A549 (cell line): ENCODE measurements around the gene ENHO. TPM values are rescaled to one million over a fixed set of nuclear protein-coding genes. Genes with fewer than 3 reads are reported as not detected.

Experiments
- ATAC-seq, 2 experiments: fragments of 200-7000 bp in 1 of 2; fragments of >200 bp in 1 of 2; cut with Nextera tagmentation in 1 of 2; cut with Tn5 transposase in 1 of 2; 3 replicates each; pipeline versions ENCODE4 v1.8.0 to v1.9.1; 2018 to 2020; ENCODE audit warnings: mild to moderate bottlenecking in 1 of 2, moderate library complexity in 1 of 2
- CTCF ChIA-PET: fragments of 300-600 bp; sonication (Branson Sonifier 250); formaldehyde crosslinking; extraction: SDS; loops from one replicate; lab custom pipeline; 2021; ENCODE audit warnings: antibody characterized with exemption, inconsistent platforms; lab: Yijun Ruan, JAX
- POLR2A ChIA-PET: fragments of 350-600 bp; formaldehyde crosslinking; extraction: SDS; loops from one replicate; lab custom pipeline; 2021; ENCODE audit warnings: antibody characterized with exemption, inconsistent platforms; lab: Yijun Ruan, JAX
- DNase-seq, 2 experiments: peaks; one replicate each; pipeline versions ENCODE4 v3.0.0 to v3.0.0-alpha.2; 2011 to 2016; ENCODE audit warnings: low read depth in 1 of 2, low spot score in 1 of 2
- FAIRE-seq: peaks from 2 replicates; lab custom pipeline; 2011; peaks lifted over from hg19 to GRCh38; lab: Jason Lieb, UNC
- H3K27ac ChIP-seq, 2 experiments: fragments of >200 bp; sonication (Bioruptor Twin); formaldehyde crosslinking; 3 replicates each; pipeline ENCODE4 v1.5.1; 2016 to 2017
- H3K4me1 ChIP-seq: fragments of >200 bp; sonication (Bioruptor Twin); formaldehyde crosslinking; 3 replicates; pipeline ENCODE4 v1.6.1; 2016
- H3K4me2 ChIP-seq: fragments of >200 bp; sonication (Bioruptor Twin); formaldehyde crosslinking; 3 replicates; pipeline ENCODE4 v1.6.1; 2016
- H3K4me3 ChIP-seq: fragments of >200 bp; sonication (Bioruptor Twin); formaldehyde crosslinking; 3 replicates; pipeline ENCODE4 v1.5.1; 2016
- H3K9me3 ChIP-seq: fragments of >200 bp; sonication (Bioruptor Twin); formaldehyde crosslinking; 3 replicates; pipeline ENCODE4 v1.6.1; 2016
- BCL3 ChIP-seq: fragments of >200 bp; sonication (Bioruptor Twin); formaldehyde crosslinking; IDR thresholded peaks from 3 replicates; pipeline ENCODE4 v1.6.1; 2016
- BHLHE40 ChIP-seq: IDR thresholded peaks from 2 replicates; pipeline ENCODE4 v1.6.1; 2012; ENCODE audit warnings: low read depth, low read length, inconsistent platforms
- CEBPB ChIP-seq, 2 experiments: fragments of >200 bp in 1 of 2; sonication (Bioruptor Twin) in 1 of 2; formaldehyde crosslinking in 1 of 2; IDR thresholded peaks; 2 replicates each; pipeline ENCODE4 v1.6.1; 2012 to 2016
- CHD4 ChIP-seq: fragments of 200-600 bp; sonication (generic); IDR thresholded peaks from 2 replicates; pipeline ENCODE4 v1.6.1; 2016; ENCODE audit warnings: antibody characterized with exemption, mild to moderate bottlenecking, borderline replicate concordance
- CTCF ChIP-seq: fragments of >200 bp; sonication (Bioruptor Twin); formaldehyde crosslinking; IDR thresholded peaks from 3 replicates; pipeline ENCODE4 v1.5.1; 2016
- E2F6 ChIP-seq: IDR thresholded peaks from 2 replicates; pipeline ENCODE4 v1.6.1; 2012; ENCODE audit warnings: low read depth, borderline replicate concordance
- EHMT2 ChIP-seq: fragments of 200-600 bp; sonication (generic); IDR thresholded peaks from 2 replicates; pipeline ENCODE4 v1.6.1; 2016; ENCODE audit warnings: antibody characterized with exemption, low read depth, mild to moderate bottlenecking, moderate library complexity
- ESRRA ChIP-seq: fragments of 150-350 bp; IDR thresholded peaks from 2 replicates; pipeline ENCODE4 v1.6.1; 2014; ENCODE audit warnings: mild to moderate bottlenecking, low read length, borderline replicate concordance
- FOXS1 ChIP-seq: fragments of 250-450 bp; sonication (Bioruptor Pico); IDR thresholded peaks from 2 replicates; pipeline ENCODE4 v1.5.0; 2020; ENCODE audit warnings: mild to moderate bottlenecking, moderate library complexity
- GATA3 ChIP-seq: IDR thresholded peaks from 2 replicates; pipeline ENCODE4 v1.6.1; 2012; ENCODE audit warnings: borderline replicate concordance
- HES2 ChIP-seq: fragments of >200 bp; sonication (Bioruptor Twin); formaldehyde crosslinking; IDR thresholded peaks from 2 replicates; pipeline ENCODE4 v1.6.1; 2016
- HEYL ChIP-seq: fragments of 250-450 bp; sonication (Bioruptor Pico); IDR thresholded peaks from 2 replicates; pipeline ENCODE4 v1.8.0; 2021; ENCODE audit warnings: mild to moderate bottlenecking, moderate library complexity
- HMGXB4 ChIP-seq: fragments of 250-450 bp; sonication (Bioruptor Pico); IDR thresholded peaks from 2 replicates; pipeline ENCODE4 v1.5.0; 2021; ENCODE audit warnings: mild to moderate bottlenecking, moderate library complexity, borderline replicate concordance
- HOXA7 ChIP-seq: fragments of 250-450 bp; sonication (Bioruptor Pico); IDR thresholded peaks from 2 replicates; pipeline ENCODE4 v1.5.0; 2020; ENCODE audit warnings: mild to moderate bottlenecking, moderate library complexity
- HOXB5 ChIP-seq: fragments of 250-450 bp; sonication (Bioruptor Pico); IDR thresholded peaks from 2 replicates; pipeline ENCODE4 v1.5.0; 2020; ENCODE audit warnings: mild to moderate bottlenecking, moderate library complexity
- JUN ChIP-seq, 2 experiments: fragments of >200 bp; sonication (Bioruptor Twin); formaldehyde crosslinking; IDR thresholded peaks; 2 replicates in 1 of 2; 3 replicates in 1 of 2; pipeline ENCODE4 v1.6.1; 2016 to 2017
- JUNB ChIP-seq: fragments of >200 bp; sonication (Bioruptor Twin); formaldehyde crosslinking; IDR thresholded peaks from 2 replicates; pipeline ENCODE4 v1.6.1; 2016
- KDM5A ChIP-seq: fragments of 200-600 bp; sonication (generic); IDR thresholded peaks from 2 replicates; pipeline ENCODE4 v1.6.1; 2016; ENCODE audit warnings: antibody characterized with exemption, mild to moderate bottlenecking
- MAX ChIP-seq: IDR thresholded peaks from 2 replicates; pipeline ENCODE4 v1.6.1; 2012
- MYC ChIP-seq: IDR thresholded peaks from 2 replicates; pipeline ENCODE4 v1.6.1; 2012; ENCODE audit warnings: mild to moderate bottlenecking, inconsistent platforms, low read length, improper control_type of control experiment, borderline replicate concordance
- NPAS2 ChIP-seq: fragments of 250-450 bp; sonication (Bioruptor Pico); IDR thresholded peaks from 2 replicates; pipeline ENCODE4 v1.8.0; 2022; ENCODE audit warnings: mild to moderate bottlenecking, moderate library complexity, borderline replicate concordance
- NR3C1 ChIP-seq: fragments of >200 bp; sonication (Bioruptor Twin); formaldehyde crosslinking; IDR thresholded peaks from 3 replicates; pipeline ENCODE4 v1.6.1; 2017
- POLR2A ChIP-seq: IDR thresholded peaks from 2 replicates; pipeline ENCODE4 v1.6.1; 2012; ENCODE audit warnings: mild to moderate bottlenecking, low read length
- POLR2AphosphoS2 ChIP-seq: conservative IDR thresholded peaks from 2 replicates; pipeline ENCODE4 v1.6.1; 2012; ENCODE audit warnings: low read length, improper control_type of control experiment, inconsistent platforms
- RCOR1 ChIP-seq: fragments of 150-350 bp; IDR thresholded peaks from 2 replicates; pipeline ENCODE4 v1.6.1; 2014; ENCODE audit warnings: antibody characterized with exemption, low read length, low read depth
- RFX5 ChIP-seq: fragments of 450-650 bp; IDR thresholded peaks from 2 replicates; pipeline ENCODE4 v1.7.1; 2014; ENCODE audit warnings: antibody characterized with exemption, mild to moderate bottlenecking, moderate library complexity
- RNF2 ChIP-seq: fragments of 200-600 bp; sonication (generic); IDR thresholded peaks from 2 replicates; pipeline ENCODE4 v1.6.1; 2016; ENCODE audit warnings: low read depth, mild to moderate bottlenecking, antibody characterized with exemption, moderate library complexity, borderline replicate concordance
- SMC3 ChIP-seq: fragments of >200 bp; sonication (Bioruptor Twin); formaldehyde crosslinking; IDR thresholded peaks from 3 replicates; pipeline ENCODE4 v1.6.1; 2018; ENCODE audit warnings: inconsistent platforms
- SREBF2 ChIP-seq: fragments of 450-650 bp; IDR thresholded peaks from 2 replicates; pipeline ENCODE4 v1.6.1; 2014; ENCODE audit warnings: mild to moderate bottlenecking, moderate library complexity
- USF2 ChIP-seq: fragments of 450-650 bp; IDR thresholded peaks from 2 replicates; pipeline ENCODE4 v1.6.1; 2014; ENCODE audit warnings: antibody characterized with exemption
- ZC3H11A ChIP-seq: fragments of 450-650 bp; IDR thresholded peaks from 2 replicates; pipeline ENCODE4 v1.6.1; 2014; ENCODE audit warnings: antibody characterized with exemption, mild to moderate bottlenecking
- ZFP36 ChIP-seq: fragments of 450-650 bp; IDR thresholded peaks from 2 replicates; pipeline ENCODE4 v1.6.1; 2014; ENCODE audit warnings: borderline replicate concordance; ENCODE audit not compliant: partially characterized antibody
- ZNF302 ChIP-seq: fragments of 250-450 bp; sonication (Bioruptor Pico); IDR thresholded peaks from 2 replicates; pipeline ENCODE4 v1.9.0; 2021; ENCODE audit warnings: inconsistent platforms, mild to moderate bottlenecking, moderate library complexity
- ZSCAN20 ChIP-seq: fragments of 250-450 bp; sonication (Bioruptor Pico); IDR thresholded peaks from 2 replicates; pipeline ENCODE4 v1.8.0; 2022; ENCODE audit warnings: mild to moderate bottlenecking, moderate library complexity
- WGBS: methylation state at CpG from one replicate; pipeline ENCODE4 v1.1.6; 2017; ENCODE audit errors: missing lambda C conversion rate; 5-methylcytosine and 5-hydroxymethylcytosine counted together
- polyA plus RNA-seq, 4 experiments: library from polyadenylated mRNA; depleted of rRNA in 3 of 4; stranded (reverse); fragments of >200 nt; fragmentation: RNase III in 1 of 4; extraction: RNeasy Plus Mini Kit Qiagen cat#74134 plus additional on column Dnase treatment in 1 of 4; gene quantifications; 2 replicates in 3 of 4; 3 replicates in 1 of 4; pipeline ENCODE4 v1.2.3, GENCODE V29; 2011 to 2017

The ENHO gene
- polyA plus RNA-seq, 2 of the 4 experiments (the other 2 are of a cell fraction) = 0.28 to 1.7 TPM

GRCh38 chr9:34546834-34547827 lies 24.3 kb upstream of the ENHO start:
- CTCF ChIA-PET = interaction anchor here (0.7 to 11.3 kb wide), 55 partner anchors 9 to 257 kb away, joined by 3 to 297 read pairs (median 5); partner anchors contain the start of genes ARID3C, CNTFR, ENHO and GALT
- Histone ChIP-seq H3K4me2 (no peak overlapping the region), H3K4me3 (no peak overlapping the region), H3K9me3 (no peaks in the 10 kb centered on the region), H3K27ac (no peak overlapping the region), H3K4me1 (peaks cover 9% of the 10 kb centered on the region; the same call in 1 of the 3 replicates)
- 52% methylated on average over 16 of the region's 16 CpGs for WGBS
- ATAC-seq (peak; percentile 83 to 91), DNase-seq (peak; percentile 66 to 78), FAIRE-seq (no peak)
- POLR2A ChIA-PET = no interaction called here
- TF ChIP-seq ZC3H11A = no peak
- TF ChIP-seq NPAS2 (CRISPR knock-in tag) = no peak
- no peak for TF ChIP-seq RFX5
- TF ChIP-seq RCOR1 = no peak
- no peak for TF ChIP-seq CHD4
- TF ChIP-seq MYC = no peak
- no peak for TF ChIP-seq HES2
- TF ChIP-seq POLR2A = no peak
- no peak for TF ChIP-seq MAX
- no peak for TF ChIP-seq ZFP36
- no peak for TF ChIP-seq RNF2
- no peak for TF ChIP-seq JUNB
- TF ChIP-seq NR3C1 = no peak
- peak; percentile 65 for TF ChIP-seq CTCF
- no peak for TF ChIP-seq POLR2AphosphoS2
- TF ChIP-seq ESRRA = no peak
- TF ChIP-seq GATA3 = no peak
- no peak for TF ChIP-seq HOXB5 (CRISPR knock-in tag)
- no peak for TF ChIP-seq EHMT2
- TF ChIP-seq E2F6 = no peak
- no peak for TF ChIP-seq KDM5A
- TF ChIP-seq BCL3 = no peak
- no peak for TF ChIP-seq ZNF302
- TF ChIP-seq HOXA7 (CRISPR knock-in tag) = no peak
- peak; percentile 66 for TF ChIP-seq SMC3
- no peak for TF ChIP-seq JUN (IDR thresholded peaks at IDR 0.05)
- TF ChIP-seq FOXS1 (CRISPR knock-in tag) = no peak
- no peak for TF ChIP-seq SREBF2
- TF ChIP-seq ZSCAN20 (CRISPR knock-in tag) = no peak
- 0 out of 2 replicates have a peak, but pooled peaks have one; percentile 0 for TF ChIP-seq USF2
- no peak for TF ChIP-seq CEBPB (IDR thresholded peaks at IDR 0.05)
- peak; percentile 41; the same call in 1 of the 2 replicates for TF ChIP-seq BHLHE40
- no peak for TF ChIP-seq HMGXB4 (CRISPR knock-in tag)
- no peak for TF ChIP-seq HEYL (CRISPR knock-in tag)
